Psoas muscle (tissue), 8 donors: ENCODE data around the gene OTX1. TPM values are rescaled to one million over a fixed set of nuclear protein-coding genes. Genes with fewer than 3 reads are reported as not detected.

Experiments used
- ATAC-seq, 4 donors: fragments of 200-7000 bp; cut with Tn5 transposase; one replicate each; pipeline ENCODE4 v1.9.1; 2020; ENCODE audit warnings: moderate library complexity in 3 of 4, mild to moderate bottlenecking in 2 of 4
- DNase-seq, 2 donors: peaks; one replicate each; pipeline ENCODE4 v3.0.0-alpha.2; 2020
- H3K27ac ChIP-seq: fragments of 200-600 bp; one replicate; pipeline ENCODE4 v1.8.0; 2022
- H3K27me3 ChIP-seq, 3 donors: fragments of 200-600 bp in 1 of 3; one replicate each; pipeline versions ENCODE4 v1.6.1 to v1.8.0; 2013 to 2022; ENCODE audit warnings: low read length in 2 of 3, mild to moderate bottlenecking in 2 of 3, moderate library complexity in 1 of 3; ENCODE audit not compliant: insufficient read depth in 3 of 3
- H3K36me3 ChIP-seq, 2 donors: fragments of 200-600 bp in 1 of 2; one replicate each; pipeline versions ENCODE4 v1.6.1 to v1.8.0; 2013 to 2022; ENCODE audit warnings: low read depth in 1 of 2, mild to moderate bottlenecking in 1 of 2, moderate library complexity in 1 of 2; ENCODE audit not compliant: insufficient read depth in 1 of 2
- H3K4me1 ChIP-seq: fragments of 200-600 bp; one replicate; pipeline ENCODE4 v1.8.0; 2022
- H3K4me3 ChIP-seq: fragments of 200-600 bp; one replicate; pipeline ENCODE4 v1.8.0; 2022; ENCODE audit warnings: mild to moderate bottlenecking
- H3K9me3 ChIP-seq: fragments of 200-600 bp; one replicate; pipeline ENCODE4 v1.8.0; 2022
- CTCF ChIP-seq: fragments of 200-600 bp; IDR thresholded peaks from one replicate; pipeline ENCODE4 v1.8.0; 2022; ENCODE audit warnings: antibody characterized with exemption
- WGBS, 3 donors: extraction: QIAGEN DNeasy Blood & Tissue Kit; methylation state at CpG; one replicate each; pipeline versions ENCODE4 v1.1.6 to v1.1.7; 2013; 5-methylcytosine and 5-hydroxymethylcytosine counted together
- intact Hi-C, 2 donors: fragments of 100-400 bp; cut with DNase I; formaldehyde crosslinking; loops; one replicate each; pipeline versions ENCODE4 v1.11.0 to v1.14.2; 2022
- polyA plus RNA-seq, 3 donors: library from polyadenylated mRNA; stranded (reverse); fragments of 200-250 nt; gene quantifications; one replicate each; pipeline ENCODE4 v1.2.3, GENCODE V29; 2013
- total RNA-seq, 4 donors: library from RNA; stranded (reverse); fragmentation: NEBNext Ultra II Directional in 2 of 4; extraction: Animal tissue kit (Norgen Biotek cat#: 25700) in 2 of 4; gene quantifications; one replicate each; pipeline versions ENCODE4 v1.2.1 to v1.2.4, GENCODE V29; 2021 to 2023
- donor health status: healthy with polysubstance abuse.
- donor health status: DM: no; HTN: no; CAD: no; lungs with moderate emphysema.
- donor health status: Bipolar disorder and iron deficiency.
- donor health status: healthy.
- donor health status: DM: yes; HTN: yes; CAD: no.
- donor health status: DM: no; HTN: no; CAD: no.
- donor health status: DM: no; HTN: no; CAD: no.
- donor health status: DM: yes; HTN: yes; CAD: no.

Gene OTX1
- total and polyA plus RNA-seq, 7 donors = not detected

- intact Hi-C loops = no loop called here
- ATAC-seq (no peak), DNase-seq (no peak)
- Histone ChIP-seq H3K9me3 (no peaks in the 10 kb centered on the region), H3K4me3 (no peak overlapping the region), H3K27me3 (no peaks in the 10 kb centered on the region), H3K27ac (no peak overlapping the region), H3K4me1 (no peaks in the 10 kb centered on the region), H3K36me3 (no peaks in the 10 kb centered on the region)
- no peak for TF ChIP-seq CTCF
- 49 to 56% (median 53%) methylated on average over 1 of the region's 1 CpG for WGBS, 3 donors
These were observed 36.1 kb downstream of the OTX1 start for GRCh38 chr2:63086687-63087086.

- no peak overlapping the region for H3K4me3 ChIP-seq
- no peaks in the 10 kb centered on the region for H3K4me1 ChIP-seq
- no peak overlapping the region for H3K27ac ChIP-seq
- 78 to 90% (median 89%) methylated on average over 1 of the region's 1 CpG for WGBS, 3 donors
- H3K9me3 ChIP-seq = no peaks in the 10 kb centered on the region
- intact Hi-C loops = no loop called here
- ATAC-seq (no peak), DNase-seq (no peak)
- H3K36me3 ChIP-seq = no peaks in the 10 kb centered on the region
- H3K27me3 ChIP-seq = no peaks in the 10 kb centered on the region
- no peak for TF ChIP-seq CTCF
These were observed 41.8 kb downstream of the OTX1 start for GRCh38 chr2:63092401-63092800.

- no peak overlapping the region for H3K4me3 ChIP-seq
- 0 to 2% (median 2%) methylated on average over 1 of the region's 1 CpG for WGBS, 3 donors
- no peaks in the 10 kb centered on the region for H3K4me1 ChIP-seq
- TF ChIP-seq CTCF = no peak
- H3K27ac ChIP-seq = no peak overlapping the region
- DNase-seq (no peak), ATAC-seq (no peak)
- intact Hi-C loops = no loop called here
- no peaks in the 10 kb centered on the region for H3K36me3 ChIP-seq
- no peaks in the 10 kb centered on the region for H3K9me3 ChIP-seq
- no peaks in the 10 kb centered on the region for H3K27me3 ChIP-seq
These were observed 42.2 kb downstream of the OTX1 start for GRCh38 chr2:63092857-63093256.

GRCh38 chr2:63093502-63093901 is 42.9 kb downstream of the OTX1 start:
- TF ChIP-seq CTCF = no peak
- intact Hi-C loops = no loop called here
- Histone ChIP-seq H3K27me3 (no peaks in the 10 kb centered on the region), H3K9me3 (no peaks in the 10 kb centered on the region), H3K4me1 (no peaks in the 10 kb centered on the region), H3K27ac (no peak overlapping the region), H3K36me3 (no peaks in the 10 kb centered on the region), H3K4me3 (no peak overlapping the region)
- DNase-seq = no peak
- no peak for ATAC-seq
- 88 to 96% (median 91%) methylated on average over 1 of the region's 1 CpG for WGBS, 3 donors

GRCh38 chr2:63096491-63096890 is 45.9 kb downstream of the OTX1 start:
- Histone ChIP-seq H3K27ac (no peak overlapping the region), H3K27me3 (no peaks in the 10 kb centered on the region), H3K9me3 (peaks cover 1% of the 10 kb centered on the region), H3K4me3 (no peak overlapping the region), H3K4me1 (no peaks in the 10 kb centered on the region), H3K36me3 (no peaks in the 10 kb centered on the region)
- intact Hi-C loops = no loop called here
- no peak for TF ChIP-seq CTCF
- no peak for ATAC-seq
- DNase-seq = no peak
- WGBS, 3 donors = 53 to 62% (median 55%) methylated on average over 1 of the region's 1 CpG
